AG09309 (cell line): Measurements from ENCODE around the gene DUSP16.

ENCODE experiments used
- DNase-seq: peaks from one replicate; pipeline ENCODE4 v3.0.0-alpha.2; 2010; ENCODE audit warnings: low read depth
- H3K4me3 ChIP-seq: 2 replicates; pipeline ENCODE4 v1.5.1; 2011; ENCODE audit warnings: mild to moderate bottlenecking, low read depth, low read length, moderate library complexity; ENCODE audit not compliant: control insufficient read depth
- CTCF ChIP-seq: IDR thresholded peaks from 2 replicates; pipeline ENCODE4 v1.5.1; 2011; ENCODE audit warnings: mild to moderate bottlenecking, low read depth, low read length, inconsistent platforms; ENCODE audit not compliant: insufficient read depth, control insufficient read depth; ENCODE audit errors: missing control alignments

The DUSP16 gene

GRCh38 chr12:12540261-12541013 is 22.2 kb downstream of the DUSP16 start:
- no peak for DNase-seq
- no peak for TF ChIP-seq CTCF
- H3K4me3 ChIP-seq = no peak overlapping the region

GRCh38 chr12:12539028-12539810 is 23.4 kb downstream of the DUSP16 start:
- no peak for DNase-seq
- no peak for TF ChIP-seq CTCF
- no peak overlapping the region for H3K4me3 ChIP-seq

- DNase-seq = no peak
- no peak for TF ChIP-seq CTCF
- H3K4me3 ChIP-seq = no peak overlapping the region
Observed at GRCh38 chr12:12538535-12538934, 24.1 kb downstream of the DUSP16 start.

- no peak for DNase-seq
- TF ChIP-seq CTCF = no peak
- H3K4me3 ChIP-seq = no peak overlapping the region
Observed at GRCh38 chr12:12537421-12537820, 25.2 kb downstream of the DUSP16 start.

GRCh38 chr12:12534975-12535374 is 27.7 kb downstream of the DUSP16 start:
- no peak for TF ChIP-seq CTCF
- no peak for DNase-seq

GRCh38 chr12:12534166-12534866 is 28.3 kb downstream of the DUSP16 start:
- no peak for DNase-seq
- no peak overlapping the region for H3K4me3 ChIP-seq
- TF ChIP-seq CTCF = no peak

More at GRCh38 chr12:12534975-12535374, 27.7 kb downstream of the DUSP16 start:
- no peak overlapping the region for H3K4me3 ChIP-seq
